CD14-positive monocyte (primary cell): ENCODE data around the gene ATP6V0E1. TPM values are rescaled to one million over a fixed set of nuclear protein-coding genes. Genes with fewer than 3 reads are reported as not detected.
A peak's percentile ranks its signal among the peaks of the same experiment; 100 is the strongest.

Experiments used
- DNase-seq, 3 donors: peaks; one replicate each; pipeline ENCODE4 v3.0.0-alpha.2; 2011 to 2022
- H2AFZ ChIP-seq: 2 replicates; pipeline ENCODE4 v1.6.0; 2012; ENCODE audit warnings: mild to moderate bottlenecking, low read depth, low read length, inconsistent platforms; ENCODE audit not compliant: insufficient read depth, poor library complexity, severe bottlenecking
- H3K27ac ChIP-seq, 2 donors: 1 replicate in 1 of 2; 2 replicates in 1 of 2; pipeline ENCODE4 v1.5.1; 2012 to 2013; ENCODE audit warnings: low read length in 2 of 2, control low read depth in 1 of 2, inconsistent platforms in 1 of 2, low read depth in 1 of 2, mild to moderate bottlenecking in 1 of 2
- H3K27me3 ChIP-seq, 2 donors: one replicate each; pipeline versions ENCODE4 v1.6.0 to v1.6.1; 2011 to 2013; ENCODE audit warnings: low read length in 2 of 2; ENCODE audit not compliant: control insufficient read depth in 2 of 2, insufficient read depth in 2 of 2
- H3K36me3 ChIP-seq, 2 donors: replicated peaks in 1 of 2; 1 replicate in 1 of 2; 2 replicates in 1 of 2; pipeline versions ENCODE4 v1.5.1 to v1.6.1; 2012 to 2013; ENCODE audit warnings: low read length in 2 of 2, control low read depth in 1 of 2, inconsistent platforms in 1 of 2, mild to moderate bottlenecking in 1 of 2; ENCODE audit not compliant: insufficient read depth in 2 of 2, control insufficient read depth in 1 of 2
- H3K4me1 ChIP-seq, 2 donors: 1 replicate in 1 of 2; 2 replicates in 1 of 2; pipeline versions ENCODE4 v1.5.1 to v1.6.1; 2012 to 2013; ENCODE audit warnings: low read length in 2 of 2, control low read depth in 1 of 2, inconsistent platforms in 1 of 2, mild to moderate bottlenecking in 1 of 2, moderate library complexity in 1 of 2; ENCODE audit not compliant: insufficient read depth in 2 of 2, control insufficient read depth in 1 of 2
- H3K4me2 ChIP-seq: replicated peaks from 2 replicates; pipeline ENCODE3; 2012; ENCODE audit warnings: low read length, moderate library complexity, mild to moderate bottlenecking; ENCODE audit not compliant: poor library complexity, severe bottlenecking; ENCODE audit errors: extremely low read depth
- H3K4me3 ChIP-seq, 3 experiments: fragments of 200-600 bp in 1 of 3; sonication (generic) in 1 of 3; replicated peaks in 1 of 3; 1 replicate in 2 of 3; 2 replicates in 1 of 3; pipeline ENCODE4 v1.5.1; 2011 to 2013; ENCODE audit warnings: low read length in 3 of 3, mild to moderate bottlenecking in 3 of 3, control low read depth in 2 of 3, low read depth in 2 of 3, inconsistent platforms in 1 of 3, moderate library complexity in 1 of 3
- H3K79me2 ChIP-seq: 2 replicates; pipeline ENCODE4 v1.6.0; 2012; ENCODE audit warnings: mild to moderate bottlenecking, control low read depth, inconsistent platforms, low read length, moderate library complexity; ENCODE audit not compliant: insufficient read depth
- H3K9ac ChIP-seq: 2 replicates; pipeline ENCODE4 v1.6.0; 2017; ENCODE audit warnings: low read length, mild to moderate bottlenecking; ENCODE audit not compliant: insufficient read depth, poor library complexity, severe bottlenecking
- H3K9me3 ChIP-seq, 2 donors: replicated peaks in 1 of 2; 1 replicate in 1 of 2; 2 replicates in 1 of 2; pipeline versions ENCODE4 v1.5.1 to v1.6.1; 2012 to 2013; ENCODE audit warnings: low read length in 2 of 2, control low read depth in 1 of 2; ENCODE audit not compliant: control insufficient read depth in 1 of 2, insufficient read depth in 1 of 2
- H4K20me1 ChIP-seq: 2 replicates; pipeline ENCODE4 v1.6.0; 2012; ENCODE audit warnings: mild to moderate bottlenecking, low read length, control low read depth, moderate library complexity; ENCODE audit not compliant: insufficient read depth
- H3K27ac Mint-ChIP-seq, 7 donors: one replicate each; pipeline ENCODE4 v1.8.0; 2020; ENCODE audit warnings: mild to moderate bottlenecking in 7 of 7, mixed read lengths in 7 of 7, moderate library complexity in 6 of 7, inconsistent platforms in 2 of 7
- H3K27me3 Mint-ChIP-seq, 3 donors: one replicate each; pipeline ENCODE4 v1.8.0; 2021 to 2022; ENCODE audit warnings: low read depth in 3 of 3, mild to moderate bottlenecking in 3 of 3, mixed read lengths in 3 of 3, moderate library complexity in 3 of 3, inconsistent platforms in 1 of 3
- H3K36me3 Mint-ChIP-seq, 2 donors: one replicate each; pipeline ENCODE4 v1.8.0; 2020; ENCODE audit warnings: mixed read lengths in 2 of 2, inconsistent platforms in 1 of 2, mild to moderate bottlenecking in 1 of 2
- H3K4me1 Mint-ChIP-seq: one replicate; pipeline ENCODE4 v1.8.0; 2020; ENCODE audit warnings: mild to moderate bottlenecking, mixed read lengths
- H3K4me3 Mint-ChIP-seq, 2 donors: one replicate each; pipeline ENCODE4 v1.8.0; 2020; ENCODE audit warnings: mild to moderate bottlenecking in 2 of 2, mixed read lengths in 2 of 2, moderate library complexity in 1 of 2
- H3K9me3 Mint-ChIP-seq, 7 donors: one replicate each; pipeline ENCODE4 v1.8.0; 2020 to 2022; ENCODE audit warnings: mixed read lengths in 7 of 7, mild to moderate bottlenecking in 6 of 7, moderate library complexity in 6 of 7, inconsistent platforms in 2 of 7
- WGBS: methylation state at CpG from one replicate; pipeline ENCODE4 v1.1.5; 2013; ENCODE audit warnings: missing lambda C conversion rate; ENCODE audit not compliant: insufficient coverage; 5-methylcytosine and 5-hydroxymethylcytosine counted together
- intact Hi-C, 2 donors: fragments of 100-400 bp; cut with micrococcal nuclease; formaldehyde crosslinking; loops; one replicate each; pipeline versions ENCODE4 v1.15.0 to v1.15.1; 2023
- polyA plus RNA-seq, 3 donors: library from polyadenylated mRNA; depleted of rRNA in 1 of 3; unstranded in 2 of 3; stranded (reverse) in 1 of 3; fragments of 300-500 nt in 2 of 3; fragments of >200 nt in 1 of 3; fragmentation: Illumina TruSeq in 2 of 3; gene quantifications; 1 replicate in 2 of 3; 2 replicates in 1 of 3; pipeline ENCODE4 v1.2.3, GENCODE V29; 2012 to 2021
- TF ChIP-seq, protein P1 (sequence below): fragments of 200-600 bp; IDR thresholded peaks from one replicate; pipeline ENCODE4 v1.8.0; 2022; ENCODE audit warnings: antibody characterized with exemption, mild to moderate bottlenecking

Gene ATP6V0E1
- polyA plus RNA-seq, 3 donors: 216 to 760 (median 698) TPM

DNA sequence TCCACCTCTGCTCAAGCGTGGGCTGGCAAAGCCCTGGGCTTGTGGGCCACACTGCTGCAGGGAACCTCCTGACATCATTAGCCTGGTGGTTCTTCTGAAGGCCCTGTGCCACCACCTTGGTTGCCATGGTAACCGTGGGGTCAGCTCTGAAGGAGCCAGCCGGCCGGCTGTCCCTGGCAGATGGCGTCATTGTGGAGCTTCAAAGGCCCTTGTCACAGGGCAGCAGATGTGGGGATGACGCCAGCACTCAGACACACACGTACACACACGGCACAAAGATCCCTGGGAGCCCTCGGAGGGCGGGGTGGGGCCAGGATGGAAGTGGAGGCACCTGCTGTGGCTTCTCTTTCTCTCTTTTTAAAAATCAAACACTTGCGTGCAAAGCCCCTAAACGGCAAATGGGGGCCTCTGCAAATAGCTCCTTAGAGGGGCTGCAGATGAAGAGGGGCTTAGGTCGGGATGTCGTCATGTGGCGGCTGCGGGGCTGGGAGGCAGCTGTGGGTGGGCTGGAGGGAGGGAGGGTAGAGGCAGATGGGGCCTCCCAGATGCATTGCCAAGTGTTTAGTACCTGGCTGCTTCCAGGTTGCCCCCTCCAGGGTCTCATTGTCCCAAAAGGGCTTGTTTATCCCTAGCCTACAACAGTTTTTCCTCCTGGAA, 43.8 kb upstream of the ATP6V0E1 start:
- Mint-ChIP-seq H3K4me1 (no peaks in the 10 kb centered on the region), H3K27ac (peak overlapping the region in 1 of 7 donors; percentile 21), H3K36me3 (peaks cover 51 to 69% of the 10 kb centered on the region in 2 donors), H3K9me3 (peaks cover 0 to 1% (median 0%) of the 10 kb centered on the region in 7 donors), H3K27me3 (peaks cover 0 to 2% (median 0%) of the 10 kb centered on the region in 3 donors), H3K4me3 (no peak overlapping the region)
- Histone ChIP-seq H3K4me2 (no peak overlapping the region), H3K9ac (no peak overlapping the region), H3K4me3 (no peak overlapping the region), H3K27ac (no peak overlapping the region), H2AFZ (no peak overlapping the region), H3K36me3 (peaks cover 22 to 42% of the 10 kb centered on the region in 2 donors), H3K9me3 (no peaks in the 10 kb centered on the region), H3K27me3 (no peaks in the 10 kb centered on the region), H3K79me2 (no peaks in the 10 kb centered on the region), H3K4me1 (no peaks in the 10 kb centered on the region), H4K20me1 (no peaks in the 10 kb centered on the region)
- no peak for DNase-seq
- TF ChIP-seq, protein P1, sequence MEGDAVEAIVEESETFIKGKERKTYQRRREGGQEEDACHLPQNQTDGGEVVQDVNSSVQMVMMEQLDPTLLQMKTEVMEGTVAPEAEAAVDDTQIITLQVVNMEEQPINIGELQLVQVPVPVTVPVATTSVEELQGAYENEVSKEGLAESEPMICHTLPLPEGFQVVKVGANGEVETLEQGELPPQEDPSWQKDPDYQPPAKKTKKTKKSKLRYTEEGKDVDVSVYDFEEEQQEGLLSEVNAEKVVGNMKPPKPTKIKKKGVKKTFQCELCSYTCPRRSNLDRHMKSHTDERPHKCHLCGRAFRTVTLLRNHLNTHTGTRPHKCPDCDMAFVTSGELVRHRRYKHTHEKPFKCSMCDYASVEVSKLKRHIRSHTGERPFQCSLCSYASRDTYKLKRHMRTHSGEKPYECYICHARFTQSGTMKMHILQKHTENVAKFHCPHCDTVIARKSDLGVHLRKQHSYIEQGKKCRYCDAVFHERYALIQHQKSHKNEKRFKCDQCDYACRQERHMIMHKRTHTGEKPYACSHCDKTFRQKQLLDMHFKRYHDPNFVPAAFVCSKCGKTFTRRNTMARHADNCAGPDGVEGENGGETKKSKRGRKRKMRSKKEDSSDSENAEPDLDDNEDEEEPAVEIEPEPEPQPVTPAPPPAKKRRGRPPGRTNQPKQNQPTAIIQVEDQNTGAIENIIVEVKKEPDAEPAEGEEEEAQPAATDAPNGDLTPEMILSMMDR: no peak
- WGBS: 95% methylated on average over 9 of the region's 16 CpGs
- intact Hi-C loops: no loop called here

DNA sequence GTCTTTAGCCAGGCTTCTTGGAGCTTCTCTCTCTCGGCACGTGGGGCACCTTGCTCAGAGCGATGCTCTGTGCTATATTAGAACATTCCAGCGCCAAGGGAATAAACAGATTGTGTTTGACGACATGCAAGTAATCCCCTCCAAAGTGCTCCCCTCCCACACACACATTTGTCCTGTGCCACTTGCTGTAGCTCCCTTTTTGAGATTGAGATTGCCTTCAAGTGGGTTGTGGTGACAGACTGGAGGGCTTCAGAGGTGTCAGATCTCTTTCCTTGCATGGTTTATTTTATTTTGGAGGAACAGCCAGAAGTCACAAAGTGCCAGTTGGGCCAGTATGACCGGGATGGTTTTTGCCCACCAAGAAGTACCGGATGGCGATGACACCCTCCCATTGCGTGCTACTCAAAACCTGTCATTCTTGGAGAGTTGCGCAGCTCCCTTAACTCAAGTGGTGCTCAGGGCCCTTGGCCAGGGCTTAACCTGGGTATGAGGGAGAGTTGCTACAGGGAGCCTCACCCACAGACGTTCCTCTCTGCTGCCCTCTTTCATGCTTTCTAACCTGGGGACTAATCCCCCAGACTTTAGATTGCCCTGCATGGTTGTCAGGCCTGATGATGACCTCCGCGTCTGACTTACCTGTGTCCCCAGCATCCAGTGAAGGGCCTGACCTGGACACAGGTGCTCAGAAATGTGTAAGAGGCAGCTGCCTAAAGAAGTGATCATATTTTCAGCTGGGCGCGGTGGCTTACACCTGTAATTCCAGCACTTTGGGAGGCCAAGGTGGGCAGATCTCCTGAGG, 43.1 kb upstream of the ATP6V0E1 start:
- Histone ChIP-seq H3K4me1 (no peaks in the 10 kb centered on the region), H3K4me2 (no peak overlapping the region), H3K79me2 (no peaks in the 10 kb centered on the region), H3K4me3 (no peak overlapping the region), H3K9me3 (no peaks in the 10 kb centered on the region), H3K27me3 (no peaks in the 10 kb centered on the region), H3K36me3 (peaks cover 17 to 39% of the 10 kb centered on the region in 2 donors), H4K20me1 (no peaks in the 10 kb centered on the region), H3K9ac (no peak overlapping the region), H3K27ac (no peak overlapping the region), H2AFZ (no peak overlapping the region)
- no peak overlapping the region for H3K27ac Mint-ChIP-seq
- 97% methylated on average over 11 of the region's 15 CpGs for WGBS
- peaks cover 0 to 2% (median 0%) of the 10 kb centered on the region in 3 donors for H3K27me3 Mint-ChIP-seq
- TF ChIP-seq, protein P1: no peak
- intact Hi-C loops: no loop called here
- peaks cover 0 to 1% (median 0%) of the 10 kb centered on the region in 7 donors for H3K9me3 Mint-ChIP-seq
- peaks cover 51 to 69% of the 10 kb centered on the region in 2 donors for H3K36me3 Mint-ChIP-seq
- no peak overlapping the region for H3K4me3 Mint-ChIP-seq
- H3K4me1 Mint-ChIP-seq: no peaks in the 10 kb centered on the region
- no peak for DNase-seq
